DMS153 treated with DMSO at 0.1 percent for 48 hours (cell line): ENCODE data around the gene CORIN.
A peak's percentile ranks its signal among the peaks of the same experiment; 100 is the strongest.
"Not testable (repeated sequence)": the region's sequence is repeated elsewhere in the genome, so short reads cannot be mapped to it uniquely, and the experiment has no call there.

Source experiments
- DNase-seq: peaks from one replicate; lab custom pipeline; 2025; ENCODE audit not compliant: unreplicated experiment; lab: John Stamatoyannopoulos, UW

CORIN gene

DNA sequence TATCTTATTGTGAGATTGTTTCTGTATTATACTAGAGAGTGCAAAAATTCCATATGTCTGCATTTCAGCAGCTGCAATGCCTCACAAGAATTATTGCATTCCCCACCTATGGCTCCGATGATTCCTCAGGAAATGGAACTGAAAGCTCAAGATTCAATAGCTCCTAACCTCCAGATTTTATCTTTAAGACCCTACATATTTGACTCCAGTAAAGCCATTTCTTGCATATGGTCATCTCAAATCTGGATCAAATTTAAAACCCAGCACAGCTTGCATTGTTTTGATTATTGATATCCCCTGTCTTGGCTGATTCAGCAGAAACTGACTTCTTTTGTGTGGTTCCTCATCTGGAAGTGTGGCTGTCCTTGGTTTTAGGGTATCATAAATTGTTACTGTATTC is 142.6 kb downstream of the CORIN start:
- DNase-seq: no peak

DNA sequence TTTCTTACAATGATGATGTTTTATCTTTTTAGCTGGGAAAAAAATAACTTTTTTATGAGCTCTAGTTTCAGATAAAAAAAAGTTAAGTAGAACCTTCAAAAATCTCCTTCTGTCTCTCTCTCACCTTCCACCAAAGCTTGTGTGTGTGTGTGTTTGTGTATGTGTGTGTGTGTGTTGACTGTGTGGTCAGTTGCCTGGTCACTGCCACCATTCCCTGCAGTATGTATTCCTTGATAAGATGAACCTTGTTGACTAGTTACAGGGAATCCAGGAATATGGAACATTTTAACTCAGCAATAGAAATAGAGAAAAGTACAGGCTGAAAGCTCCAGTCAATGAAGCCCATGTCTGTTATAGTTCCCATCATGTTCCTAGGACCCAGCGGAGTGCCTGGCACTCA is 143.5 kb downstream of the CORIN start:
- DNase-seq: no peak

- peak; percentile 37 for DNase-seq
Measured at GRCh38 chr4:47692691-47693090, 145.2 kb downstream of the CORIN start.

DNA sequence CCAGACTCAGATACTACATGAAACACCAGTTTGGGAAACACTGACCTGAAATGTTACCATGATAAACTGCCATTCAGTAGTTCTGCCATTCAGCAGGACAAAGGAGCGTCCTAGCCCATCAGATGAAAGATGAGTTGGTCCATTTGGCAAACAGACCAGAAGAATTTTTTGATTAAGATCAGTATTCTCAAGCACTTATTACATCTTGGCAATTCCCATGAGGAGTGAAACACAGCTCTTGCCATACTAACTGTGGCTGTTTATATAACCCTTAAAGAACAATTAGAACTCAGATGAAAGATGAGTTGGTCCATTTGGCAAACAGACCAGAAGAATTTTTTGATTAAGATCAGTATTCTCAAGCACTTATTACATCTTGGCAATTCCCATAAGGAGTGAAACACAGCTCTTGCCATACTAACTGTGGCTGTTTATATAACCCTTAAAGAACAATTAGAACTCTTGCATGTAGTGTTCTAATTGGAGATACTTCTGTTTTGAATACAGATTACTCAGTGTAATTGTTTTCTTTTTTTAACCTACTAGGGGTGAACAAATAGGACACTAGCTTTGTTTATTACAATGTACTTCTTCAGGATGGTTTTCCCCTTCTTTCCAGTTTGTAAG is 146.0 kb downstream of the CORIN start:
- DNase-seq: not testable (repeated sequence)

- no peak for DNase-seq
Measured at GRCh38 chr4:47690611-47691010, 147.3 kb downstream of the CORIN start.

- DNase-seq: no peak
Measured at GRCh38 chr4:47686294-47686872, 151.5 kb downstream of the CORIN start.

DNA sequence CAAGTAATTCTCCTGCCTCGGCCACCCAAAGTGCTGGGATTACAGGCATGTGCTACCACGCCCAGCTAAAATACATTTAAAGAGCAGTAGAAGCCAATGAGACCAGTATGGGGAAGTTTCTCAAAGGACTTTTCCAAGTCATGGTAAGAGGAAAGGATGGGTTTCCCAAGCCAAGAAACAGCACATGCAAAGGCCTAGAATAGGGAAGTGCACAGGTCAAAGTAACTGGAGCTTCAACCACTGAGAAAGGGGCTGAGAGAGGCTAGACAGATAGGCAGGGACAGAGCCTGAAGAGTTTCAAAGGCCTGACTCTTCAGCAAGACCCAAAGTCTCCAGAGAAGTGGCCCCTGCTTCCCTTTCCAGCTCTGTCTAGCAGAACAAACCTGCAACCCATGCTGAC is 162.1 kb downstream of the CORIN start:
- no peak for DNase-seq

GRCh38 chr4:47674144-47674543 is 163.7 kb downstream of the CORIN start:
- no peak for DNase-seq

- DNase-seq: no peak
Measured at GRCh38 chr4:47672696-47673095, 165.2 kb downstream of the CORIN start.

DNA sequence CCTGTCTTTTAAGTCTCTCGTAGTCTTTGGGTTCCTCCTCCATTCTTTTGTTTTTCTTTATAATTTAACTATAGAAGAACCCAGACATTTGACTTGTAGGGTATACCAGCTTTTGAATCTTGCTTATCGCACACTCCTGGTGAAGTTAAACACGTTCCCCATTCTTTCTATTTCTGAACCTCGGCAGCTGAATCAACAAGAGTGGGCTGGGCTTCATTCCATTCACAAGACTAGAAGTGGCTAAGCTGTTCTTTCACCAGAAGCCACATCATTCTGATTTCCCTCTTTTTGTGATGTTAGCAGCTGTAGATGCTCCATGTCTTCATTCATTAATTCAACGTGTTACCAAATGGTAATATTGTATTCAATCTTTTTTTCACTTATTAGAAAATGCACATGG is 167.9 kb downstream of the CORIN start:
- peak; percentile 0 for DNase-seq

- DNase-seq: peak; percentile 2
Measured at GRCh38 chr4:47668810-47669408, 169.0 kb downstream of the CORIN start.

- DNase-seq: no peak
Measured at GRCh38 chr4:47668256-47668655, 169.6 kb downstream of the CORIN start.

DNA sequence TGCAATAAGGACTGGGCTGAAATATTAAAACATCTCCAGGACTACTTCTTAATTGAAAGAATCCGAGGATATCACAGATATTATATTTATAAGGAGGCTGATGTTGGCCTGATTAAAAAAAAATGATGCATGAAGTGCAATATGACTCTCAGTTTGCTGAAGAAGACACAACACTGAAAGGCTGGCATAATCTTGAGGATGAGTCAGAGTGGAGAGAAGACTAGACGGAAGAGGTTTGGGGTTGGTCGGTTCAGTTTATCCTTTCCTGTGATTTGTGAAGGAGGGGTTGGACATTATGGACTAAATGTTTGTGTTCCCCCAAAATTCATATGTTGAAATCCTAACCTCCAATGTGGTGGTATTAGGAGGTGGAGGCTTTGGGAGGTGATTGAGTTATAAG is 170.3 kb downstream of the CORIN start:
- DNase-seq: no peak

DNA sequence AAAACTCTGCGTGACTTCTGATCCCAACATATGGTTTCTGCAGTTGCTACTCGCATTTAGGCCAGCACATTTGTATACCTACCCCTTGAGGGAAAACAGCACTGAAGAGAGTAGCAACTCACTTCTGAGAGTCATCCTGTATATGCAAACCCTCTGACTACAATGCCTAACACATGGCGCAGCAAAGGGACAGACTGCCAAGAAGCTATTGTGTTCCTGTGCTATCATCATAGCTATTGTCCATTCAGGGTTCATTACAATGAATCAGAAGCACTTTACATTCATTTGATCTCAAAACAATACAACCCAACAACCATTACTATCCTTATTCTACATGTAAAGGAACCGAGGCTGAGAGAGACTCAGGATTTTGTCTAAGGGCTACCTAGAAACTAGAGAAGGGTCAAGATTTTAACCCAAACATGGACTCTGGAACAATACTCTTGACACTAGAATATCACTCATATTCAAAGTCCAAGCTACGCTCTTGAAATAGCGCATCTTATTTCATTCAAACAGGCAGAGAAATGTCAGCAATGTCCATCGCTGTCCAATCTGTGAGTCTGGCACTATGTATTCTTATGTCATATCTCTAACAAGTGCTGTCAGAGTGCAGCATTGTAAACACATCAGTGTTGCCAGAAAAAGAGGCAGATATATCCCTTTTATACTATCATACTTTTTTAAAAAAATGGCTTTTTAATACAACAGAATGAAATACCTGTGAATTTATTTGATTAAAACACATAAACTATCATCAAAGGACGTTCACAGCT is 173.6 kb downstream of the CORIN start:
- DNase-seq: no peak

DNA sequence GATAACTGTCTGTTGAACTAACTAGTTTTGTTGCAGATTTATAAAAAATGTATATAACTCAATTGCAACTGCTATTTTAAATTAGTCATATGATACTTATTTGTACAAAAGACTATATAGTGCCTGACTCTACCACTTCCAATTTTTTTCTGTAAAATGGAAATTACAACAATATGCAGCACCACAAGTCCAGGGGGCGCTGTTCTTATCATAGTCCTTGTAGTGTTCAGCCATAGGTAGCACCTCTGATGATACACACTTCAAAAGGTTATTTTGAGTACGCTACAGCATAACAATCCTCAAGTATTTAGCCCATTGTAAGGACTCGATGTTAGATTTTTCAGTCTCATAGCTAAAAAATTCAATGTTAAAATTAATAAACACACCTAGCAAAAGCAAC is 174.9 kb downstream of the CORIN start:
- no peak for DNase-seq

GRCh38 chr4:47661741-47662140 is 176.1 kb downstream of the CORIN start:
- no peak for DNase-seq

- DNase-seq: no peak
Measured at GRCh38 chr4:47659342-47659741, 178.5 kb downstream of the CORIN start.

DNA sequence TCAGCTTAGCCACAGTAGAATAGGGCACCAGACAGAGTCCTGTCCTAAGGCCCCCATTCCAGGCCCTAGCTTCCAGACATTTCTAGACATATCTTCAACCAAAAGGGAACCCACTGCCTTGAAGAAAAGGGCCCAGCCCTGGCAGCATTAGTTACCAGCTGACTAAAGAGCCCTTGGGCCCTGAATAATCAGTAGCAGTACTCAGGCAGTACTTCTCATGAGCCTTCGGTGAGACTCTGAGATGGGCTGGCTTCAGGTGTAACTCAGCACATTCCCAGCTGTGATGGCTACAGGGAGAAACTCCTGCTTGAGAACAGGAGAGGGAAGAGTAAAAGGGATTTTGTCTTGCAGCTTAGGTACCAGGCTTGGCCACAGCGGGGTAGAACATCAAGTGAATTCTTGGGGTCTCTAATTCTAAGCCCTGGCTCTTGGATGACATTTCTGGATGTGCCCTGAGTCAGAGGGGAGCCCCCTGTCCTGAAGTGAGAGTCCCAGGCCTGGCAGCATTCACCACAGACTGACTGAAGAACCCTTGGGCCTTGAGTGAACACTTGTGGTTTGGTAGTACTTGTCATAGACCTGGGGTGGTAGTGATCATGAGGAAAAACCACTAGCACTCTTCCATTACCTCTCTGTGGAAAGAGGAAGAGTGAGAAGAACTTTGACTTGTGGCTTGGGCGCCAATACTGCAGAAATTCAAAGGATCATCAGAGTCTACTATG is 182.7 kb downstream of the CORIN start:
- no peak for DNase-seq

DNA sequence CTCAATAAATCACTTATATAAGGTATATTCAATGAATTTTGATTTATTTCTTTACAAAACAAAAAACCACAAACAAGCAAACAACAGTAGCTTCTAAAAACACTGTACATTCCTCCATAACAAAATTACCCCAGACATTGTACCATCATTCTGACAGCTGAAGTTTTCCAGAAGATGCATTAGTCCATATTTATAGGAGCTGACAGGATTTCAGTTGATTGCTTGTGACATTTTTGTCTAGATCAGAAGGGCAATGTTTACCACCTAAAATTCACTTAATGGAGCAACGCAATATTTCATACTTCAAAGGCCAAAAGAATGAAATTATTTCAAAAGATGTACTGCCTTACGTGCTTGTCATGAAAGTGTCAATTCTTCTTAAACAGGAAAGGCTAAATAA is 185.8 kb downstream of the CORIN start:
- no peak for DNase-seq

GRCh38 chr4:47651231-47651630 is 186.6 kb downstream of the CORIN start:
- no peak for DNase-seq

DNA sequence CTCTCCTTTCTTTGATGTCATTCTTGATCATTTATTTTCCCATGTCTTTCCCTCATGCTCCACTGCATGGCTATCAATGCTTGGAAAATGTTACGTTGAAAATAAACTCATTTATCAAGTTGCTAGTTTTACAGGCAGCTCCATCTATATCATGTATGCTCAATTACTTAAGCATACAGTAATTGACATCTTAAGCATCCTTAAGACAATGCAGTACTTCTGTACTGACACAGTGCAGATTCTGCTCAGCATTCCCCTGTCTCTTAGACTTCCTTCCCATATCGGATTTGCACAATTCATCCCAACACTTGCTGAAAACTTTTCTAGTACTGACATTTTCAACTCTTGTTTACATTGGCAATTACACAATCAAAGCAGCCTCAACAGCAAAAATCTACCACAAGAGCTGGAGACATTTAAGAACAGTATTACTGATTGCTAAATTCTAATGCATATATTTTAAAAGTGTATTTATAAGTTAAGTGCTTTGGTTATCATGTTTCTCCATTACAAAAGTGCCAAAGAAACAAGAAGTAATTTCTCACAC is 187.2 kb downstream of the CORIN start:
- no peak for DNase-seq
